GM23248 (cell line): Measurements from ENCODE around the gene WNT2B. TPM values are rescaled to one million over a fixed set of nuclear protein-coding genes. Genes with fewer than 3 reads are reported as not detected.
"Not testable (repeated sequence)": the region's sequence is repeated elsewhere in the genome, so short reads cannot be mapped to it uniquely, and the experiment has no call there.

ENCODE experiments used
- DNase-seq: peaks from one replicate; pipeline ENCODE4 v3.0.0-alpha.2; 2015
- H2AFZ ChIP-seq: fragments of 200-600 bp; sonication (generic); 2 replicates; pipeline ENCODE4 v1.6.1; 2016; ENCODE audit warnings: antibody characterized with exemption
- H3F3A ChIP-seq: fragments of 200-600 bp; sonication (generic); 2 replicates; pipeline ENCODE4 v1.6.1; 2016; ENCODE audit warnings: mild to moderate bottlenecking, antibody characterized with exemption, mixed run types; ENCODE audit not compliant: insufficient read depth
- H3K27ac ChIP-seq: fragments of 200-600 bp; sonication (generic); 2 replicates; pipeline ENCODE4 v1.5.1; 2016; ENCODE audit warnings: mild to moderate bottlenecking
- H3K27me3 ChIP-seq: fragments of 200-600 bp; sonication (generic); replicated peaks from 2 replicates; pipeline ENCODE4 v1.6.1; 2016; ENCODE audit warnings: mild to moderate bottlenecking; ENCODE audit not compliant: insufficient read depth
- H3K36me3 ChIP-seq: fragments of 200-600 bp; sonication (generic); 2 replicates; pipeline ENCODE4 v1.6.1; 2016; ENCODE audit warnings: low read depth, mild to moderate bottlenecking
- H3K4me1 ChIP-seq: fragments of 200-600 bp; sonication (generic); 2 replicates; pipeline ENCODE4 v1.6.1; 2016; ENCODE audit warnings: mild to moderate bottlenecking; ENCODE audit not compliant: insufficient read depth
- H3K4me2 ChIP-seq: fragments of 200-600 bp; sonication (generic); one replicate; pipeline ENCODE4 v1.6.1; 2016; ENCODE audit warnings: mild to moderate bottlenecking; ENCODE audit not compliant: unreplicated experiment
- H3K4me3 ChIP-seq: fragments of 200-600 bp; sonication (generic); 2 replicates; pipeline ENCODE4 v1.5.1; 2016; ENCODE audit warnings: mild to moderate bottlenecking
- H3K79me2 ChIP-seq: fragments of 200-600 bp; sonication (generic); 2 replicates; pipeline ENCODE4 v1.6.1; 2016; ENCODE audit warnings: mild to moderate bottlenecking; ENCODE audit not compliant: insufficient read depth
- H3K9ac ChIP-seq: fragments of 200-600 bp; sonication (generic); 2 replicates; pipeline ENCODE4 v1.6.1; 2016; ENCODE audit warnings: mild to moderate bottlenecking
- H3K9me2 ChIP-seq: fragments of 200-600 bp; sonication (generic); 2 replicates; pipeline ENCODE4 v1.6.1; 2016; ENCODE audit warnings: mixed run types, mild to moderate bottlenecking, moderate library complexity; ENCODE audit not compliant: insufficient read depth
- H3K9me3 ChIP-seq: fragments of 200-600 bp; sonication (generic); one replicate; pipeline ENCODE4 v1.6.1; 2017; ENCODE audit warnings: low read depth
- H4K20me1 ChIP-seq: fragments of 200-600 bp; sonication (generic); 2 replicates; pipeline ENCODE4 v1.6.0; 2016; ENCODE audit not compliant: insufficient read depth
- EZH2 ChIP-seq: fragments of 200-600 bp; sonication (generic); IDR thresholded peaks from 2 replicates; pipeline ENCODE4 v1.6.1; 2018; ENCODE audit warnings: antibody characterized with exemption, mild to moderate bottlenecking; ENCODE audit not compliant: insufficient read depth, poor library complexity, severe bottlenecking
- EZH2phosphoT487 ChIP-seq: fragments of 200-600 bp; sonication (generic); IDR thresholded peaks from 2 replicates; pipeline ENCODE4 v1.6.1; 2018; ENCODE audit warnings: antibody characterized with exemption, moderate library complexity, mild to moderate bottlenecking, low read depth; ENCODE audit not compliant: insufficient read depth
- WGBS, 2 experiments: methylation state at CpG; one replicate each; pipeline ENCODE4 v1.1.6; 2015 to 2017; ENCODE audit warnings: low lambda C conversion rate in 2 of 2, low coverage in 1 of 2; ENCODE audit errors: missing lambda C conversion rate in 2 of 2; 5-methylcytosine and 5-hydroxymethylcytosine counted together
- in situ Hi-C: fragments of 300-500 bp; cut with MboI; formaldehyde crosslinking; loops from 2 replicates; pipeline ENCODE4 v1.15.0; 2020
- polyA plus RNA-seq: library from polyadenylated mRNA; unstranded; fragments of >200 nt; fragmentation: Nextera tagmentation; extraction: Ambion mirVana; gene quantifications from 2 replicates; pipeline ENCODE4 v1.2.1, GENCODE V29; 2016
- total RNA-seq: library from RNA; depleted of rRNA; stranded (reverse); fragments of >200 nt; shearing (Covaris generic); gene quantifications from 2 replicates; pipeline ENCODE4 v1.2.3, GENCODE V29; 2014

The WNT2B gene
- total and polyA plus RNA-seq, 2 experiments from 2014 or later: 0.61 to 2.1 TPM

- Histone ChIP-seq H3K36me3 (no peaks in the 10 kb centered on the region; the same call in 1 of the 2 replicates), H4K20me1 (no peaks in the 10 kb centered on the region), H3K4me1 (peaks cover 23% of the 10 kb centered on the region), H3K79me2 (peaks cover 20% of the 10 kb centered on the region), H3K4me3 (no peak overlapping the region), H3F3A (peaks cover 35% of the 10 kb centered on the region), H3K27me3 (no peaks in the 10 kb centered on the region), H3K27ac (no peak overlapping the region), H3K9me3 (no peaks in the 10 kb centered on the region), H3K9ac (no peak overlapping the region), H3K9me2 (no peaks in the 10 kb centered on the region), H2AFZ (no peak overlapping the region), H3K4me2 (no peak overlapping the region)
- TF ChIP-seq EZH2phosphoT487 (no peak), EZH2 (no peak)
- in situ Hi-C loops: loop anchor here (10.0 kb wide), 1 partner anchor 70 kb away; the partner anchor contains the start of gene CTTNBP2NL
- DNase-seq: no peak
- 54 to 60% methylated on average over 4 of the region's 4 CpGs for WGBS, 2 experiments
Observed at GRCh38 chr1:112464501-112464900, 44.3 kb upstream of the WNT2B start.

- Histone ChIP-seq H3K4me3 (no peak overlapping the region), H3K27ac (peak overlapping the region; percentile 60), H2AFZ (peak overlapping the region; percentile 89), H3K9ac (peak overlapping the region; percentile 77; the same call in 1 of the 2 replicates), H3F3A (peaks cover 28% of the 10 kb centered on the region), H3K36me3 (no peaks in the 10 kb centered on the region), H3K79me2 (peaks cover 13% of the 10 kb centered on the region; the same call in 1 of the 2 replicates), H3K9me2 (no peaks in the 10 kb centered on the region), H3K4me2 (peak overlapping the region; percentile 86), H3K27me3 (no peaks in the 10 kb centered on the region), H3K9me3 (no peaks in the 10 kb centered on the region), H4K20me1 (no peaks in the 10 kb centered on the region), H3K4me1 (peaks cover 23% of the 10 kb centered on the region)
- in situ Hi-C loops: loop anchor here (10.0 kb wide), 1 partner anchor 70 kb away; the partner anchor contains the start of gene CTTNBP2NL
- 51 to 56% methylated on average over 5 of the region's 5 CpGs for WGBS, 2 experiments
- TF ChIP-seq EZH2phosphoT487 (no peak), EZH2 (no peak)
- peak; percentile 63 for DNase-seq
Observed at GRCh38 chr1:112465122-112465521, 43.6 kb upstream of the WNT2B start.

GRCh38 chr1:112466078-112466660 is 42.6 kb upstream of the WNT2B start:
- Histone ChIP-seq H3K9ac (peak overlapping the region; percentile 77), H3K27ac (peak overlapping the region; percentile 60), H3K9me3 (no peaks in the 10 kb centered on the region), H3F3A (peaks cover 25% of the 10 kb centered on the region; the same call in 1 of the 2 replicates), H3K4me1 (peaks cover 19% of the 10 kb centered on the region), H3K36me3 (no peaks in the 10 kb centered on the region), H2AFZ (peak overlapping the region; percentile 89), H3K4me2 (peak overlapping the region; percentile 86), H3K27me3 (no peaks in the 10 kb centered on the region), H3K79me2 (0 out of 2 replicates have a peak, but pooled peaks cover 8% of the 10 kb centered on the region), H3K4me3 (peak overlapping the region; percentile 72), H4K20me1 (no peaks in the 10 kb centered on the region), H3K9me2 (no peaks in the 10 kb centered on the region)
- no peak for TF ChIP-seq EZH2phosphoT487
- no peak for TF ChIP-seq EZH2
- DNase-seq: peak; percentile 98
- WGBS, 2 experiments: 1 to 2% methylated on average over 30 to 31 of the region's 31 CpGs
- in situ Hi-C loops: loop anchor here (10.0 kb wide), 1 partner anchor 71 kb away; the partner anchor contains the start of gene CTTNBP2NL

GRCh38 chr1:112470324-112470723 is 38.4 kb upstream of the WNT2B start:
- H3K9ac ChIP-seq, in situ Hi-C loops: not testable (repeated sequence)

More at GRCh38 chr1:112470324-112470723, 38.4 kb upstream of the WNT2B start:
- H3K4me3 ChIP-seq, DNase-seq, H3K36me3 ChIP-seq, H3K27me3 ChIP-seq, H3K79me2 ChIP-seq, H3K27ac ChIP-seq, H3K9me3 ChIP-seq, H2AFZ ChIP-seq, H3K9me2 ChIP-seq, H4K20me1 ChIP-seq, H3K4me2 ChIP-seq: not testable (repeated sequence)
- WGBS, 2 experiments: 72 to 76% methylated on average over 7 of the region's 7 CpGs
- Histone ChIP-seq H3F3A (peaks cover 14% of the 10 kb centered on the region; the same call in 1 of the 2 replicates), H3K4me1 (peaks cover 12% of the 10 kb centered on the region)
